ENCODE data around the gene PUS1.

DNA sequence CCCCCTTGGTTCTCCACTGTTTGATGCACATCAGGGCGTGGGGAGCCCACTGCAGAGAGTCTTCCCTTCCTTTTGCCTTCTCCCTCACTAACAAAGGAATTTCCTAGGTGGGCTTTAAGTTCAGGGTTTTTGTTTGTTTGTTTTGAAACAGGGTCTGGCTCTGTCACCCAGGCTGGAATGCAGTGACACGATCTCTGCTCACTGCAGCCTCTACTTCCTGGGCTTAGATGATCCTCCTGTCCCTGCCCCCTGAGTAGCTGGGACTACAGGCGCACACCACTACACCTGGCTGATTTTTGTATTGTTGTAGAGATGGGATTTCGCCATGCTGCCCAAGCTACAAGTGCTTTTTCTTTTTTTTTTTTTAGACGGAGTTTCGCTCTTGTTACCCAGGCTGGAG, 54.5 kb downstream of the PUS1 start:
- TF ChIP-seq, protein P1, sequence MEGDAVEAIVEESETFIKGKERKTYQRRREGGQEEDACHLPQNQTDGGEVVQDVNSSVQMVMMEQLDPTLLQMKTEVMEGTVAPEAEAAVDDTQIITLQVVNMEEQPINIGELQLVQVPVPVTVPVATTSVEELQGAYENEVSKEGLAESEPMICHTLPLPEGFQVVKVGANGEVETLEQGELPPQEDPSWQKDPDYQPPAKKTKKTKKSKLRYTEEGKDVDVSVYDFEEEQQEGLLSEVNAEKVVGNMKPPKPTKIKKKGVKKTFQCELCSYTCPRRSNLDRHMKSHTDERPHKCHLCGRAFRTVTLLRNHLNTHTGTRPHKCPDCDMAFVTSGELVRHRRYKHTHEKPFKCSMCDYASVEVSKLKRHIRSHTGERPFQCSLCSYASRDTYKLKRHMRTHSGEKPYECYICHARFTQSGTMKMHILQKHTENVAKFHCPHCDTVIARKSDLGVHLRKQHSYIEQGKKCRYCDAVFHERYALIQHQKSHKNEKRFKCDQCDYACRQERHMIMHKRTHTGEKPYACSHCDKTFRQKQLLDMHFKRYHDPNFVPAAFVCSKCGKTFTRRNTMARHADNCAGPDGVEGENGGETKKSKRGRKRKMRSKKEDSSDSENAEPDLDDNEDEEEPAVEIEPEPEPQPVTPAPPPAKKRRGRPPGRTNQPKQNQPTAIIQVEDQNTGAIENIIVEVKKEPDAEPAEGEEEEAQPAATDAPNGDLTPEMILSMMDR (IDR thresholded peaks at IDR 0.05), result no peak
- no peak for TF ChIP-seq POLR2A (IDR thresholded peaks at IDR 0.05)
